ENCODE results near the gene SSR3.

GRCh38 chr3:156583469-156583868 is 28.6 kb upstream of the SSR3 start:
- no peak for TF ChIP-seq CTCF (IDR thresholded peaks at IDR 0.05)
- no peak for TF ChIP-seq POLR2A (IDR thresholded peaks at IDR 0.05)

Data from gastroesophageal sphincter (tissue), 3 donors.